COLO668 (cell line): ENCODE measurements around the gene RASA3.
"Not testable (repeated sequence)": the region's sequence is repeated elsewhere in the genome, so short reads cannot be mapped to it uniquely, and the experiment has no call there.

Source experiments
- DNase-seq: peaks from one replicate; lab custom pipeline; 2025; ENCODE audit not compliant: unreplicated experiment; lab: John Stamatoyannopoulos, UW

Gene RASA3

GRCh38 chr13:114115796-114116195, 16.6 kb downstream of the RASA3 start:
- no peak for DNase-seq

- DNase-seq, result peak; percentile 86
These were observed 17.2 kb downstream of the RASA3 start for GRCh38 chr13:114115191-114115671.

DNA sequence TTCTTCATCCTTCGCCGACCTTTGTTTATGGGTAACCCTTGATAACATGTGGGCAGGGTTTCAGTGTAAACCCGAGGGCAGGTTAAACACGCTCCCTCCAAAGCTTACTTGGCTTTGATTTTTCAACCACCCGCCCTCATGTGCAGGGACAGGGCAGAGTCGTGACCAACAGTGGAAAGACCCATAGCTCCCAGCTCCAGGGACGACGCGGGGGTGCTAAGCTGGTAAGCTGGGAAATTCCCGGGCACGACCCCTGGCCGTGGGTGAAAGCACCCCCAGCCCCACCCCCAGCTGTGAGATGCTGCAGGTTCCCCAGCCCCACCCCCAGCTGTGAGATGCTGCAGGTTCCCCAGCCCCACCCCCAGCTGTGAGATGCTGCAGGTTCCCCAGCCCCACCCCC, 17.8 kb downstream of the RASA3 start:
- DNase-seq, result not testable (repeated sequence)

DNA sequence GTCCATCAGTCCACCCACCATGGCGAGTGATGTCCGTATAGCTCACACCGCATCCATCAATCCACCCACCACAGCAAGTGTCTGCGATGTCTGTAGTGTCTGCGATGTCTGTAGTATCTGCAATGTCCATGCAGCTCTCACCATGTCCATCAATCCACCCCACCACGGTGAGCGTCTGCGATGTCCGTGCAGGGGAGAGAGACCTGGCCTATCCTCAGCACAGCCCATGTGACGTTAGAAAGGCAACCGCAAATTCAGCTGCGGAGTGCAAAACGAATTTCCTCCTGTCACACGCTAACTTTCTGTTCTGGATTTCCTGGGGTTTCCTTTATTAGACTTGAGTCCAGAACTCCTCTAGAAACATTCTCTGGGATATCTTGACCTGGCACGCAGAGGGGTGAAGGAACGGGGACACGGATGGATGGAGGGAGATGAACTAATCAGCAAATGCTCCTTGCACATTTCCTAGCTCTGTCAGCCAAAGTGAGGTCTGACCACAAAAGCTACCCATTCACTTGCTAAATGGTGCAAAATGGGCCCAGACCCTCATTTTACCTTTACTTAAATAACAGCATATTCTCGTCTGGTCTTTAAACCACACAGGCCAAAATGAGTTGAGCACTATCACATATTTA, 18.3 kb downstream of the RASA3 start:
- no peak for DNase-seq

GRCh38 chr13:114113395-114113794, 19.0 kb downstream of the RASA3 start:
- not testable (repeated sequence) for DNase-seq

- no peak for DNase-seq
These were observed 19.5 kb downstream of the RASA3 start for GRCh38 chr13:114112826-114113322.

DNA sequence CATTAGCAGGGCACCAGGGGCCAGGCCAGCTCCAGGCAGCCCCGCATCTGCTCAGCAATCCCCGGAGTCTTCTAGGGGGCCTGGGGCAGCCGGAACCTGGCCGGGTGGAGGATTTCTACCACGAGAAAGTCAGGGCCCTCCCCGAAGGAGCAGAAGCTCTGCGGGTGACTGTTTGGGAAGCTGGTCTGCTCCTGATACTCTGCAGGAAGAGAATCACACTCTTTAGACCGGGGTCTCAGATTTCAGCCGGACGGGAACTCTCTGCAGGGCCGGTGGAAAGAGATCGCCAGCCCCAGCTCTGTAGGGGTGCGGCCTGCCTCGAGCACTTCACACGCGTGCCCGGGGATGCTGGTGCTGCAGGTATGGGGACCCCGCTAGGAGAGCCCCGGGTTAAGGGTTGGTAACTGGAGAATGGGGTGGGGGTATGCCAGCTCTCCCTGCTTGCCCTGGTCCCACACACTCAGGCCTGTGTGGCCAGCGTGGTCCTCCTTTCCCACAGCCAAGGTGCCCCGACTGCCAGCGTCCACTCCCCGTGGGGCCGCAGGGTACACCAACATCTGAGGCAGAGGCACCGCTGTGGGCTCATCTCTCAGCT, 20.1 kb downstream of the RASA3 start:
- DNase-seq, result no peak

DNA sequence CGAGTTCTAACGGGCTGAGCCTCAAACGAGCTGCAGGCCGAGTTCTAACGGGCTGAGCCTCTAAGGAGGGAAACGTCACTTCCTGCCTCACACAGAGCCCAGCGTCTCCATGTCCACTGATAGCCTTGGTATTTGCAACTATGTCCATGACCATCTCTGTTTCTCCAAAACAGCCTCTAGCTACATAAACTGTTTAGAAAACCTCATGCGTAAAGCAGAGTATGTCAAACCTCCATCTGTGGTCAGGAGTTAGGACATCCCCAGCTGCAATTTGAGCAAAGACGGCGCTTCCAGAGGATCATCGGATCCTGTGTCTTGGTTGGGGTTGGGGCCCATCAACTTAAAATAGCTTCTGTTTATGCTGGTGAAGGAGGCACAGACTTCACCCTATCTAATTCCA, 20.8 kb downstream of the RASA3 start:
- DNase-seq, result no peak

GRCh38 chr13:114110830-114111189, 21.6 kb downstream of the RASA3 start:
- DNase-seq, result not testable (repeated sequence)

DNA sequence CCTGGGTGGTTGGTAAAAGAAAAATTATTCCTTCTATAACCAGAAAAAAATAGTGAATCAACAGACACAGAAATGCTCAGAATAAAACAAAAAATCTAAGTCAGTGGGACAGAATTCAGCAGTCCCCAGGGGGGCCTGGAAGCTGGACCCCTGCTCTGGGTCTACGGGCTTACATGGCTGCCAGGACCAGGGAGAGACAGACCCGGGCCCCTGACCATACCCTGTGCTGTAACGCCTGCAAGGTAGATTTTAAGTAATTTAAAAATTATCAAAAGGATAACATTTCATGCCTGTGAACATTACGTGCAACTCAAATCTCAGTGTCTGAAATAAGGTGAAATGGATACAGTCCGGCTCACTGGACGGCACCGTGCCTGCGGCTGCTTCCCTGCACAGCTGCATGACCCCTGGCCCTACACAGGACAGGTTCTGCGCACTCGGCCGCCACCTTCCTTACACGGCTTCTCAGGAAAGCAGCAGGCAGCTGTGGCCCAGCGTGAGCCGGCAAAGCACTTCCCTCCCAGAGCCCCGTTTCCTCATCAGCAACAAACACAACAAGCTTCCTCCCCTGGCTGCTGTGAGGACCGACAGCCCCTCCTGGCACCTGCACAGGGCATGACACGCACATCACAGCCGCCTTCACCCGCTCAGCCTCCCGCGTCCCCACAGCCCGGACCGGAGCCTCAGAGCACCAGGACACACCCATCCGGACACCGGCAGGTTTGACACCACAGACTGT, 22.2 kb downstream of the RASA3 start:
- DNase-seq, result peak; percentile 93

- no peak for DNase-seq
These were observed 22.8 kb downstream of the RASA3 start for GRCh38 chr13:114109641-114110041.

GRCh38 chr13:114108894-114109293, 23.5 kb downstream of the RASA3 start:
- no peak for DNase-seq

- no peak for DNase-seq
These were observed 24.2 kb downstream of the RASA3 start for GRCh38 chr13:114108141-114108761.

- no peak for DNase-seq
These were observed 24.7 kb downstream of the RASA3 start for GRCh38 chr13:114107686-114108081.

- no peak for DNase-seq
These were observed 25.3 kb downstream of the RASA3 start for GRCh38 chr13:114106991-114107685.

GRCh38 chr13:114106526-114106925, 25.9 kb downstream of the RASA3 start:
- no peak for DNase-seq

DNA sequence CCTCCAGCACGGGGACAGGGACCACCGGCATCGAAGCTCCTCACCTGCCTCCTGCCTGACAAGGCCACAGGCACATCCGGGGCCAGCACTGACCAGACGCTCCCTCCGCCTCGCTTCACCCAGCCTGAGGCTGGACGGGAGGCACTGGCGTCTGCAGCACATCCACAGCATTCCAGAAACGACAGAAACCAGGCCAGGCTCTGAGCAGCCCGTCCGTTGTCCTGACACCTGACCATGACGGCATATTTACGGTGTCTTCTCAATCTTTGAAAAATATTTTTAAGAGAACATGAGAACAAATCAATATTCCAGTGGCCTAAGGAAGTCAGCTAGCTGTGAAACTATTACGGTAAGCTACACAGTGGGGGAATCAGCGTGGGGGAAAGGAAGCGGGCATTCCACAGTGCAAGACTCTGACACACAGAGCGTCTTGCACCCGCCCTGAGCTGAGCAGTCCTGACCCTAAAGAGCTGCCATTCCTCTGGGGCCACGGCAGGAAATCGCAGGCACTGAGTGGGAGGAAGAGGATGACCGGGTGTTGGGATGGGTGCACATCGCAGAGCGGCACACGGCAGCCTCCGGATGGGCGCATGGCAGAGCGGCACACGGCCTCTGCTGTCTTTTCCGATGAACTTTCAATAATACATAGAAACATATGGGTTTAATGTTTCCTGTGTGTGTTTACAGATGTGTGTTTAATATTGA, 26.8 kb downstream of the RASA3 start:
- DNase-seq, result no peak

DNA sequence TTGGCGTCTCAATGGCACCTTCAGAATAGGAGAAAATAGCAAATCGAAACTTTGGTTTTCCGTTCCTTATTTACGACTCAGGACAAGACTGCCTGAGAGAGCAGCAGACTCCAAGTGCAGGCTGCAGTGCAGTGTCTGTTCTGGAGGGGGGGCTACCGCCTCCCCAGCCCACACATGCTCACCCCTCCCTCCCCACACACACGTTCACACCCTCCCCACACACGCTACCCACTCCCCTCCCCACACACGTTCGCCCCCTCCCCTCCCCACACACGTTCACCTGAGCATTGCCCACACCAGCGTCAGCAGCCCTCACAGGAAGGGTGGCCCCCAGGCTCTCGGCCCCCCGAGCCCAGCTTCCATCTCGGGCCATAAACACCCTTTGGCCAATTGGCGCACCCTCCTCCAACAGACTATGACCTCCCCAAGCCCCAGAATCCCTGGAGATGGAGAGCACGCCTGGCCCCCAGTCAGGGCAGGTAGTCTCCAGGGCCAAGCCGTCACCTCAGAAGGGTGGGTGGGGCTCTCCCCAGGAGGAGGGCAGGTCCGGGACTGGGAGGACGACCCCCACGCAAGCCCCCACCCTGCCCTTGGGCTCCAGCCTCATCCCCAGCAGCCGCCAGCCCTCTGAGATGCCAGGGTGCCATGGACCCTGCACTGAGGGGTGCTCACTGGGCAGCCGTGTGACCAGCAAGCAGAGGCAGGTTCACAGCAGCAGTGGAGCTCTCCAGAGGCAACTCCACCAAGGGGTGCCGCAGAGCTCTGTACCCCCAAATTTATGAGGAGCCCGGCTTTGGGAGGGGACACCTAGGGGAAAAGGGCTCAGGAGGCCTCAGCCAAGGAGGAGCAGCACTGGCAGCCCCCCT, 27.5 kb downstream of the RASA3 start:
- DNase-seq, result no peak
